Fibroblast of lung (primary cell): ENCODE results near the gene TMEM201. TPM values are rescaled to one million over a fixed set of nuclear protein-coding genes. Genes with fewer than 3 reads are reported as not detected.

Experiments used
- DNase-seq, 2 donors: peaks; one replicate each; pipeline versions ENCODE4 v3.0.0 to v3.0.0-alpha.2; 2010; ENCODE audit warnings: low read depth in 2 of 2
- H2AFZ ChIP-seq: 2 replicates; pipeline ENCODE4 v1.5.1; 2012; ENCODE audit warnings: low read length, control low read depth, inconsistent platforms
- H3K27ac ChIP-seq: 2 replicates; pipeline ENCODE4 v1.5.1; 2011; ENCODE audit warnings: low read length, control low read depth; ENCODE audit not compliant: insufficient read depth
- H3K27me3 ChIP-seq: 2 replicates; pipeline ENCODE4 v1.5.1; 2011; ENCODE audit warnings: mild to moderate bottlenecking, low read length; ENCODE audit not compliant: control insufficient read depth, insufficient read depth
- H3K36me3 ChIP-seq: 2 replicates; pipeline ENCODE4 v1.5.1; 2011; ENCODE audit warnings: low read length; ENCODE audit not compliant: control insufficient read depth, insufficient read depth
- H3K4me1 ChIP-seq: 2 replicates; pipeline ENCODE4 v1.5.1; 2011; ENCODE audit warnings: low read length; ENCODE audit not compliant: control insufficient read depth, insufficient read depth; ENCODE audit errors: extremely low read depth
- H3K4me2 ChIP-seq: 2 replicates; pipeline ENCODE4 v1.5.1; 2011; ENCODE audit warnings: low read length, control low read depth; ENCODE audit not compliant: insufficient read depth; ENCODE audit errors: extremely low read depth
- H3K4me3 ChIP-seq, 4 experiments: fragments of 200-600 bp in 1 of 4; sonication (generic) in 1 of 4; replicated peaks in 1 of 4; 2 replicates each; pipeline ENCODE4 v1.5.1; 2011 to 2016; ENCODE audit warnings: low read length in 4 of 4, low read depth in 3 of 4, mild to moderate bottlenecking in 3 of 4, control low read depth in 2 of 4, inconsistent platforms in 1 of 4, mixed read lengths in 1 of 4; ENCODE audit not compliant: insufficient read depth in 1 of 4; ENCODE audit errors: control extremely low read depth in 1 of 4
- H3K79me2 ChIP-seq: 2 replicates; pipeline ENCODE4 v1.5.1; 2012; ENCODE audit warnings: mild to moderate bottlenecking, low read length, inconsistent platforms; ENCODE audit not compliant: control insufficient read depth, insufficient read depth
- H3K9ac ChIP-seq: 2 replicates; pipeline ENCODE4 v1.5.1; 2011; ENCODE audit warnings: mild to moderate bottlenecking, low read length, control low read depth; ENCODE audit not compliant: insufficient read depth
- H3K9me3 ChIP-seq: 2 replicates; pipeline ENCODE4 v1.5.1; 2012; ENCODE audit warnings: low read depth, low read length; ENCODE audit not compliant: control insufficient read depth, insufficient read depth
- H4K20me1 ChIP-seq: 2 replicates; pipeline ENCODE4 v1.5.1; 2011; ENCODE audit warnings: low read length; ENCODE audit not compliant: control insufficient read depth, insufficient read depth; ENCODE audit errors: extremely low read depth
- CTCF ChIP-seq, 2 donors: IDR thresholded peaks in 1 of 2; conservative IDR thresholded peaks in 1 of 2; 1 replicate in 1 of 2; 2 replicates in 1 of 2; pipeline ENCODE4 v1.5.1; 2011 to 2012; ENCODE audit warnings: low read length in 2 of 2, control low read depth in 1 of 2, inconsistent platforms in 1 of 2, low read depth in 1 of 2, mild to moderate bottlenecking in 1 of 2
- EZH2 ChIP-seq: IDR thresholded peaks from 2 replicates; pipeline ENCODE4 v1.5.1; 2012; ENCODE audit warnings: low read length, control low read depth, mild to moderate bottlenecking; ENCODE audit errors: missing control alignments
- polyA plus RNA-seq, 2 donors: library from polyadenylated mRNA; depleted of rRNA in 1 of 2; stranded (reverse) in 1 of 2; unstranded in 1 of 2; fragments of >200 nt; gene quantifications; 2 replicates each; pipeline ENCODE4 v1.2.1, GENCODE V29; 2011 to 2012; ENCODE audit warnings: missing spikeins in 1 of 2
- total RNA-seq: library from RNA; depleted of rRNA; stranded (reverse); fragments of >200 nt; gene quantifications from 2 replicates; pipeline ENCODE4 v1.2.1, GENCODE V29; 2014

TMEM201 gene
- total and polyA plus RNA-seq, 2 donors (not counting 1 experiment from before 2014, with no cell fraction given): 1.7 to 2.8 TPM

GRCh38 chr1:9626201-9626608 lies 37.5 kb downstream of the TMEM201 start:
- Histone ChIP-seq H3K9me3 (no peaks in the 10 kb centered on the region), H3K4me3 (no peak overlapping the region), H3K27ac (no peak overlapping the region), H3K27me3 (no peaks in the 10 kb centered on the region), H3K4me1 (no peaks in the 10 kb centered on the region), H3K36me3 (no peaks in the 10 kb centered on the region), H4K20me1 (no peaks in the 10 kb centered on the region), H2AFZ (no peak overlapping the region), H3K79me2 (no peaks in the 10 kb centered on the region), H3K9ac (no peak overlapping the region), H3K4me2 (no peak overlapping the region)
- DNase-seq: no peak
- no peak for TF ChIP-seq CTCF (conservative IDR thresholded peaks at IDR 0.05 in 1 of 2, IDR thresholded peaks at IDR 0.05 in 1 of 2; ENCODE audit: low read depth in 1 of 2, low read length in 2 of 2)
- TF ChIP-seq EZH2: no peak

GRCh38 chr1:9628541-9629444 lies 40.1 kb downstream of the TMEM201 start:
- H3K9me3 ChIP-seq: no peaks in the 10 kb centered on the region
- TF ChIP-seq EZH2: no peak
- no peak for TF ChIP-seq CTCF (conservative IDR thresholded peaks at IDR 0.05 in 1 of 2, IDR thresholded peaks at IDR 0.05 in 1 of 2; ENCODE audit: low read depth in 1 of 2, low read length in 2 of 2)
- no peaks in the 10 kb centered on the region for H3K79me2 ChIP-seq
- no peaks in the 10 kb centered on the region for H3K27me3 ChIP-seq
- H3K36me3 ChIP-seq: no peaks in the 10 kb centered on the region
- no peaks in the 10 kb centered on the region for H3K4me1 ChIP-seq
- H2AFZ ChIP-seq: no peak overlapping the region
- H3K9ac ChIP-seq: no peak overlapping the region
- no peak for DNase-seq
- no peak overlapping the region for H3K27ac ChIP-seq
- no peak overlapping the region for H3K4me3 ChIP-seq
- no peak overlapping the region for H3K4me2 ChIP-seq
- no peaks in the 10 kb centered on the region for H4K20me1 ChIP-seq

GRCh38 chr1:9629445-9630201 lies 40.9 kb downstream of the TMEM201 start:
- no peak for DNase-seq
- TF ChIP-seq EZH2 (no peak), CTCF (conservative IDR thresholded peaks at IDR 0.05 in 1 of 2, IDR thresholded peaks at IDR 0.05 in 1 of 2; ENCODE audit: low read depth in 1 of 2, low read length in 2 of 2) (no peak)
- Histone ChIP-seq H3K27ac (no peak overlapping the region), H3K4me3 (no peak overlapping the region), H3K4me1 (no peaks in the 10 kb centered on the region), H3K36me3 (no peaks in the 10 kb centered on the region), H3K27me3 (no peaks in the 10 kb centered on the region), H3K9ac (no peak overlapping the region), H2AFZ (no peak overlapping the region), H3K9me3 (no peaks in the 10 kb centered on the region), H4K20me1 (no peaks in the 10 kb centered on the region), H3K79me2 (no peaks in the 10 kb centered on the region), H3K4me2 (no peak overlapping the region)
